SU-DHL-6 (cell line): ENCODE data around the gene ULK1.

ENCODE experiments used
- EZH2phosphoT487 ChIP-seq: fragments of 200-600 bp; sonication (generic), shearing (Covaris generic); conservative IDR thresholded peaks from 2 replicates; pipeline ENCODE4 v1.6.1; 2018; ENCODE audit warnings: mild to moderate bottlenecking, antibody characterized with exemption, low read length, moderate library complexity, mixed read lengths
- TF ChIP-seq, protein P1 (sequence below): fragments of 200-600 bp; sonication (generic); IDR thresholded peaks from one replicate; pipeline ENCODE4 v1.5.1; 2017; ENCODE audit warnings: antibody characterized with exemption, mild to moderate bottlenecking, low read length, moderate library complexity; ENCODE audit not compliant: insufficient read depth, poor library complexity, severe bottlenecking

DNA sequence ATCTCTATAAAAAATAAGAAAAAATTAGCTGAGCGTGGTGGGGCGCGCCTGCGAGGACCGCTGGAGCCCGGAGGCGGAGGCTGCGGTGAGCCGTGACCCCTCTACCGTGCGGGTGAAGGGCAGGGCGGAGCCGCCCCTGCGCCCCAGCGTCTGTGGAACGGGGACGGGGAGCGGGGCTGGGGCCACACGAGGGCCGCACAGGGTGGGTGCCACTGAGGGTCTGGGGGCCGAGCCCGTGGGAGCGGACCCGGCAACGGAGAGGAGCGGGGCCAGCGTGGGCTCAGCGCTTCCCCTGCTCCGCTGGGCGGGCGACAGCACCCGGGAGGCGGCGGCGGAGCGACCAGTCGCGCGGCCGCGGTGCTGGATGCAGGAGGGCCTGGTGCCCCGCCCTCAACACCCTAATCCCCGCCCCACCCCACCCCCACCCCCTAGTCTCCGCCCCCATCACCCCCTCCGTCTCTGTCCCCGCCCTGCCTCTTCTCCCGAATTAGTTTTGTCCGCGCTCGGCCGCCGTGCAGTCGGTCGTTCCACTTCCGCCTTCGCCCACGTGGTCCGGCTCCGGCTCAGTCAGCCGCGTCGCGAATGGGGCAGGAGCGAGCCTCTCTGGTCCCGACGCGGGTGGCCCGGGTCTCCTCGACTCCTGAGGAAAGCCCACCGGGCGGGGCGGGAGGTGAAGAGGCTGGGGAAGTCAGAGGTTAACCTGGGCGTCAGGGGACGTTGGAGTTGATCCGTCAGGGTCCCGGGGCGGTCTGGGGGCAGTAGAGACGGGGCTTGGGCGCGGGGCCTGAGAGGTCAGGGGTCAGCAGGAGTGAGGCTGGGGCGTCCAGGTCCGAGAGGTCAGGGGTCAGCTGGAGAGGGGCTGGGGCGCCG is 34.5 kb downstream of the ULK1 start, which contains the start of gene PUS1:
- TF ChIP-seq, protein P1, sequence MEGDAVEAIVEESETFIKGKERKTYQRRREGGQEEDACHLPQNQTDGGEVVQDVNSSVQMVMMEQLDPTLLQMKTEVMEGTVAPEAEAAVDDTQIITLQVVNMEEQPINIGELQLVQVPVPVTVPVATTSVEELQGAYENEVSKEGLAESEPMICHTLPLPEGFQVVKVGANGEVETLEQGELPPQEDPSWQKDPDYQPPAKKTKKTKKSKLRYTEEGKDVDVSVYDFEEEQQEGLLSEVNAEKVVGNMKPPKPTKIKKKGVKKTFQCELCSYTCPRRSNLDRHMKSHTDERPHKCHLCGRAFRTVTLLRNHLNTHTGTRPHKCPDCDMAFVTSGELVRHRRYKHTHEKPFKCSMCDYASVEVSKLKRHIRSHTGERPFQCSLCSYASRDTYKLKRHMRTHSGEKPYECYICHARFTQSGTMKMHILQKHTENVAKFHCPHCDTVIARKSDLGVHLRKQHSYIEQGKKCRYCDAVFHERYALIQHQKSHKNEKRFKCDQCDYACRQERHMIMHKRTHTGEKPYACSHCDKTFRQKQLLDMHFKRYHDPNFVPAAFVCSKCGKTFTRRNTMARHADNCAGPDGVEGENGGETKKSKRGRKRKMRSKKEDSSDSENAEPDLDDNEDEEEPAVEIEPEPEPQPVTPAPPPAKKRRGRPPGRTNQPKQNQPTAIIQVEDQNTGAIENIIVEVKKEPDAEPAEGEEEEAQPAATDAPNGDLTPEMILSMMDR = no peak
- TF ChIP-seq EZH2phosphoT487 = no peak
